ENCODE data around the gene LLGL1.

DNA sequence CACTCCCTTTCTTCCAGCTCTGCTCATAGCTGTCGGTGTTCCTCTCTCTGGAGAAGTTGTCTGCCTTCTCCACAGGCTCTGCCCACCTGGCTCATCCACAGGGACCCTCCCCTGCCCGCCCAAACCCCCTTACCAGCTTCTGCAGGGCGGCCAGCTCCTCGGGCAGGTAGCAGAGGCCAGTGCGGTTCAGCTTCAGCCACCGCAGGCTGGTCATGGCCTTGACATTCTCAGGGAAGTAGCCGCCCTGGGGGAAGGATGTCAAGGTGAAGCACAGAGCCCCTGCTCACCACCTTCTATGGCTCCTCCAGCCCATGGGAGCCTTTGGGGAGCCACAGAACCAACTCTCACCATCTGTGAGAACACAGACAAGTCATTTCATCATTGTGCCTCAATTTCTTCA lies 31.3 kb downstream of the LLGL1 start:
- TF ChIP-seq, protein P1, sequence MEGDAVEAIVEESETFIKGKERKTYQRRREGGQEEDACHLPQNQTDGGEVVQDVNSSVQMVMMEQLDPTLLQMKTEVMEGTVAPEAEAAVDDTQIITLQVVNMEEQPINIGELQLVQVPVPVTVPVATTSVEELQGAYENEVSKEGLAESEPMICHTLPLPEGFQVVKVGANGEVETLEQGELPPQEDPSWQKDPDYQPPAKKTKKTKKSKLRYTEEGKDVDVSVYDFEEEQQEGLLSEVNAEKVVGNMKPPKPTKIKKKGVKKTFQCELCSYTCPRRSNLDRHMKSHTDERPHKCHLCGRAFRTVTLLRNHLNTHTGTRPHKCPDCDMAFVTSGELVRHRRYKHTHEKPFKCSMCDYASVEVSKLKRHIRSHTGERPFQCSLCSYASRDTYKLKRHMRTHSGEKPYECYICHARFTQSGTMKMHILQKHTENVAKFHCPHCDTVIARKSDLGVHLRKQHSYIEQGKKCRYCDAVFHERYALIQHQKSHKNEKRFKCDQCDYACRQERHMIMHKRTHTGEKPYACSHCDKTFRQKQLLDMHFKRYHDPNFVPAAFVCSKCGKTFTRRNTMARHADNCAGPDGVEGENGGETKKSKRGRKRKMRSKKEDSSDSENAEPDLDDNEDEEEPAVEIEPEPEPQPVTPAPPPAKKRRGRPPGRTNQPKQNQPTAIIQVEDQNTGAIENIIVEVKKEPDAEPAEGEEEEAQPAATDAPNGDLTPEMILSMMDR (IDR thresholded peaks at IDR 0.05; ENCODE audit: extremely low read depth in 1 of 2, insufficient read depth in 1 of 2, low read depth in 1 of 2, low read length in 2 of 2): no peak
- TF ChIP-seq, protein P2, sequence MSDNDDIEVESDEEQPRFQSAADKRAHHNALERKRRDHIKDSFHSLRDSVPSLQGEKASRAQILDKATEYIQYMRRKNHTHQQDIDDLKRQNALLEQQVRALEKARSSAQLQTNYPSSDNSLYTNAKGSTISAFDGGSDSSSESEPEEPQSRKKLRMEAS (IDR thresholded peaks at IDR 0.05; ENCODE audit: insufficient read depth, insufficient read length): no peak
- TF ChIP-seq POLR2AphosphoS5 (IDR thresholded peaks at IDR 0.05; ENCODE audit: insufficient read depth, low read depth, low read length) (no peak), FOS (IDR thresholded peaks at IDR 0.05; ENCODE audit: borderline replicate concordance, insufficient read depth, low read length) (no peak), POLR2A (IDR thresholded peaks at IDR 0.05; ENCODE audit: low read depth, low read length) (no peak), JUN (IDR thresholded peaks at IDR 0.05; ENCODE audit: borderline replicate concordance, insufficient read depth, insufficient read length, low read depth) (no peak), EZH2 (IDR thresholded peaks at IDR 0.05; ENCODE audit: borderline replicate concordance, low read depth, low read length, severe bottlenecking) (no peak)
